Activated naive CD4-positive, alpha-beta T cell treated with anti-CD3 and anti-CD28 coated beads for 36 hours (primary cell): ENCODE data around the gene SHD. TPM values are rescaled to one million over a fixed set of nuclear protein-coding genes. Genes with fewer than 3 reads are reported as not detected.
"Not testable (repeated sequence)": the region's sequence is repeated elsewhere in the genome, so short reads cannot be mapped to it uniquely, and the experiment has no call there.

Experiments
- CTCF ChIA-PET: fragments of 350-600 bp; sonication (Branson Sonifier 250); formaldehyde crosslinking; loops from one replicate; lab custom pipeline; 2021; ENCODE audit warnings: antibody characterized with exemption; lab: Charles Lee
- DNase-seq: peaks from one replicate; pipeline ENCODE4 v3.0.0-alpha.2; 2020
- H3K27ac Mint-ChIP-seq: one replicate; pipeline ENCODE4 v1.8.0; 2021; ENCODE audit warnings: mild to moderate bottlenecking, mixed read lengths
- H3K27me3 Mint-ChIP-seq: one replicate; pipeline ENCODE4 v1.8.0; 2021; ENCODE audit warnings: low read depth, mixed read lengths
- H3K36me3 Mint-ChIP-seq: one replicate; pipeline ENCODE4 v1.8.0; 2021; ENCODE audit warnings: low read depth, mixed read lengths
- H3K4me1 Mint-ChIP-seq: one replicate; pipeline ENCODE4 v1.8.0; 2021; ENCODE audit warnings: low read depth, mixed read lengths
- H3K4me3 Mint-ChIP-seq: one replicate; pipeline ENCODE4 v1.8.0; 2021; ENCODE audit warnings: mild to moderate bottlenecking, moderate library complexity, mixed read lengths
- H3K9me3 Mint-ChIP-seq: one replicate; pipeline ENCODE4 v1.8.0; 2021; ENCODE audit warnings: mixed read lengths
- intact Hi-C: fragments of 100-400 bp; cut with micrococcal nuclease; formaldehyde crosslinking; loops from one replicate; pipeline ENCODE4 v1.15.1; 2023
- total RNA-seq, 2 experiments: library from RNA; stranded (reverse); gene quantifications; one replicate each; pipeline ENCODE4 v1.2.3, GENCODE V29; 2021

Gene SHD
- total RNA-seq, 2 experiments from 2014 or later = not detected

DNA sequence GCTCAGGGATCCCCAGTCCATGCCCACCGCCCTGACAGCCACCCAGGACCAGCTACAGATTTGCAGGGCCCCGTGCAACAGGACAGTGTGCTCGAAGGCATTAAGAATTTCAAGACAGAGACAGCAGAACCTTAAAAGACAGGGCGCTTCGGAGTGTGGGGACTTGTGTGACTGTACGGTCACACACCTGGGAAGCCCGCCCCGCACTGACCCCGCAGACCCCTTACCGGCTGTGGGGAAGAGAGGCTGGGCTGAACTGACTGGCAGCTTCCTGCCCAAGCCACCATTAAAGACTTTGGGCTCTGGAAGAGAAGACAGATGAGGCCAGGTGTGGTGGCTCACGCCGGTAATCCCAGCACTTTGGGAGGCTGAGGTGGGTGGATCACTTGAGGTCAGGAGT is 45.2 kb downstream of the SHD start:
- CTCF ChIA-PET = interaction anchor here (1.3 to 6.0 kb wide), 3 partner anchors 19 to 57 kb away, joined by 4 to 29 read pairs (median 15); partner anchors contain the start of gene MPND
- peaks cover 20% of the 10 kb centered on the region for H3K4me1 Mint-ChIP-seq
- intact Hi-C loops = no loop called here
- no peak overlapping the region for H3K27ac Mint-ChIP-seq
- no peak overlapping the region for H3K4me3 Mint-ChIP-seq
- H3K9me3 Mint-ChIP-seq = peaks cover 2% of the 10 kb centered on the region
- DNase-seq = no peak
- peaks cover 2% of the 10 kb centered on the region for H3K36me3 Mint-ChIP-seq
- no peaks in the 10 kb centered on the region for H3K27me3 Mint-ChIP-seq

DNA sequence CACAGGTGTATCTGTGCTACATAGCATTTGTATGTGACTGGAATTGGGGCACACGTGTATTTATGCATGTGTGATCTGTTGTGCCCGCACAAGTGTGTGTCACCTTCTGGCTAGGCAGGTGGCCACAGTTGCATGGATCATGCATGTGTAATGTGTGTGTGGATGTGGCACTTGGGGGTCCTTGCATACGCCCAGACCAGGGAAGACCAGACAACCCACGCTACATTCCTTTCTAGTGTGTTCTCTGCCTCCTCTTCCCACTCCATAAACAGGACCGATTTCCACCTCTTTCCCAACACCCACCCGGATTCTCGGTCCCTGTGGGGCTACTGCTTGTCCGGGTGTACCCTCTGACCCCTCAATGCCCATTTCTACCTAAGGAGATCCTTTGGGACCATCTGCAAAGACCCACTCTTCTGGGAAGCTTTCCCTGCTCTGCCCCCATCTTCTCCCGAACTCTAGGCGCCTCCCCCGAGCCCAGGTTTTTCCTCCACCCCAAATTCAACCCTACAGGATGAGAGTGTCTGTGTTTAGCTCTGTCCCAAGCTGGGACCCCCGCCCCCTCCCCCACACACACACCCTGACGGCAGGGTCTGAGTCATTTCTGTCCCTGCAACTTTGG is 47.3 kb downstream of the SHD start:
- intact Hi-C loops = no loop called here
- DNase-seq = no peak
- Mint-ChIP-seq H3K36me3 (peaks cover 4% of the 10 kb centered on the region), H3K4me3 (peak overlapping the region; percentile 5), H3K27me3 (no peaks in the 10 kb centered on the region), H3K9me3 (no peaks in the 10 kb centered on the region), H3K4me1 (peaks cover 27% of the 10 kb centered on the region), H3K27ac (no peak overlapping the region)
- CTCF ChIA-PET = no interaction called here

DNA sequence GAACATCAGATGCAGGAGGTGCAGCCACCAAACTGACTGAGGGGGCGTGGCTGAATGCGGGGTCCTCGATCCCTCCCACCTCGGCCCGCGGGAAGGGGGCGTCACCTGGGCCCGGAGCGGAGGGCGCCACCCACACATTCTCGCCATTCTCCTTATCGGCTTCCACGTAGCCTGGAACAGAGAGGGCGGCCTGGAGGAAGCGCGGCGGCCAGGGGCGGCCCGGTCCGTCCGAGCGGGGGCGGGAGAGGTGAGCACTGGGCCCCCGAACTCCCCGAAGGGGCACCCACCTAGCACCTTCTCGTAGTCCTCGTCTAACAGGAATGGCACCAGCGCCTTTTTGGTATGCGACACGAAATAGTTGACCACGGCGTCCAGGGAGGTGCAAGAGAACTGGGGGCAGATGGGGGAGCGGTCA is 47.8 kb downstream of the SHD start:
- Mint-ChIP-seq H3K36me3 (peaks cover 5% of the 10 kb centered on the region), H3K27ac (no peak overlapping the region), H3K4me1 (peaks cover 27% of the 10 kb centered on the region), H3K27me3 (no peaks in the 10 kb centered on the region), H3K4me3 (peak overlapping the region; percentile 87), H3K9me3 (no peaks in the 10 kb centered on the region)
- CTCF ChIA-PET = no interaction called here
- intact Hi-C loops = no loop called here
- DNase-seq = no peak

DNA sequence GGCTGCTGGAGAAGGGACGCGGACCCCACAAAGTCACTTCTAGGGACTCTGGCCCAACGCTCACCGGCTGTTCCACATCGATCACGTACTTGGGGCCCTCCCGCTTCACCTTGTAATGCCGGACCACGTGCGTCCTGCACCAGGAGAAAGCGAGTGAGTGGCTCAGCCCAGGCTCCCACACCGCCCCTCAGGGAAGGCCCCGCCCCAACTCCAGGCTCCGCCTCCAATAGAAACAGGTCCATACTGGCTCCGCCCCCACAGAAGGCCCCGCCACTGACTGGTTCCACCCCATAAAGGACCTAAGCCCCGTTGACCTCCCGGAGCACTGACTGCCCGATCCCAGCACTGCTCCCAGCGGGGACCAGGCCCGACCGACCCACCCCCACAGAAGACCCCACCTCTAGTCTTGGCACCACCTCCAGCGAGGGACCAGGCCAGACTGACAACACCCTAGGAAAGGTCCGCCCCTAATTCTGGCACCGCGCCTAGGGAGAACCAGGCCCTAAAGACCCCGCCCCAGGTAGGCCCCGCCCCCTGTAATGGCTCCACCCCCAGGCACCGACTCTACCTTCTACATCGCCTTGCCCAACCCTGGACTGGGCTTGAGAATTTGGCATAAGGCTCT is 48.3 kb downstream of the SHD start:
- CTCF ChIA-PET = interaction anchor here (1.0 kb wide), 1 partner anchor 60 kb away, joined by 5 read pairs; no protein-coding TSS in a partner anchor
- peaks cover 6% of the 10 kb centered on the region for H3K36me3 Mint-ChIP-seq
- peaks cover 27% of the 10 kb centered on the region for H3K4me1 Mint-ChIP-seq
- H3K4me3 Mint-ChIP-seq = peak overlapping the region; percentile 87
- H3K27me3 Mint-ChIP-seq = no peaks in the 10 kb centered on the region
- H3K27ac Mint-ChIP-seq = no peak overlapping the region
- intact Hi-C loops = no loop called here
- H3K9me3 Mint-ChIP-seq = no peaks in the 10 kb centered on the region
- DNase-seq = peak; percentile 89

DNA sequence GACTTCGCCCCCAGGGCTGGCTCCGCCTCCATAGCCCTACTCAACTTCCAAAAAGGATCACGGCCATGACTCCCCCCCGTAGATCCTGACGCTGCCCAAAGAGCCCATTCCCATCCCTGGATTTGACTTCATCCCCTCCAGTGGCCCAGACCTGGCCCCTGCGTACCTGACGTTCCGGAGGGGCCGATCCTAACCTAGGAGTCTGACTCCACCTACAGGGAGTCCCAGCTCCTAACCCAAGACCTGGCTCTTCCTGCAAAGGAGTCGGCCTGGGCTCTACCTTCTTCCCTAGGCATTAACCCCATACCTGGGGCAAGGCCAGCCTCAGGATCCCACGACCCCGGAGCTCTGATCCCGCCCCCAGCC is 48.8 kb downstream of the SHD start:
- no peaks in the 10 kb centered on the region for H3K9me3 Mint-ChIP-seq
- H3K27ac Mint-ChIP-seq = no peak overlapping the region
- CTCF ChIA-PET = interaction anchor here (0.8 to 1.0 kb wide), 3 partner anchors 9 to 61 kb away, joined by 3 to 5 read pairs (median 3); partner anchors contain the start of gene MPND
- H3K27me3 Mint-ChIP-seq = no peaks in the 10 kb centered on the region
- H3K36me3 Mint-ChIP-seq = peaks cover 6% of the 10 kb centered on the region
- peaks cover 27% of the 10 kb centered on the region for H3K4me1 Mint-ChIP-seq
- DNase-seq = no peak
- intact Hi-C loops = loop anchor here (1.0 to 2.0 kb wide), 4 partner anchors 14 to 81 kb away; partner anchors contain the start of genes CHAF1A, TMIGD2 and YJU2
- H3K4me3 Mint-ChIP-seq = peak overlapping the region; percentile 87

DNA sequence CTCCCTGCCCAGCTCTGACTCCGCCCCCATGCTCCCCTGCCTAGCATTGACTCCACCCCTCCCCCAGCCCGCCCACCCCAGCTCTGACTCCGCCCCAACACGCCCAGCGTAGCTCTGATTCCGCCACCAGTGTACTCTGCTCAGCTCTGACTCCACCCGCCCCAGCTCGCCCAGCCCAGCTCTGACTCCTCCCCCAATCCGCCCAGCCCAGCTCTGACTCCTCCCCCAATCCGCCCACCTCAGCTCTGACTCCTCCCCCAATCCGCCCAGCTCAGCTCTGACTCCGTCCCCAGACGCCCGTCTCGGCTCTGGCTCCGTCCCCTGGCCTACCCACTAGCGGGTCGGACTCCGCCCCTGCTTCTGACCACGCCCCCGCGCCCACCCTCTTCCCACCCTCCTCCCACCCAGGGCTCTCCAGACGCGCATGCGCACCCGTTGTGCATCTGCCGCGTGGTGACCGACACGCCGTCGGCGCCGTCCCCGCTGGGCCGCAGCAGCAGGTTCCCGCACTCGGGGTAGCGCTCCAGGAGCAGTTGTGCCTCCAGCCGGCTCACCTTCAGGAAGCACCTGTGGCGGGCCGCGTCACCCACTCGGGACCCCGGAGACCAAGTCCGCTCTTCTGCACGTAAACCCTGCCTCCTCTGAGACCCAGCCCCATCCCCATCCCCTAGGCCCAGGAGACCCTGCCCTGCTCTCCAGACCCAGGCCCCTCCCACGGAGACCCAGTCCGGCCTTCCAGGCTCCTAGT is 49.4 kb downstream of the SHD start:
- CTCF ChIA-PET = interaction anchor here (0.8 to 1.0 kb wide), 3 partner anchors 9 to 61 kb away, joined by 3 to 5 read pairs (median 3); partner anchors contain the start of gene MPND
- H3K27me3 Mint-ChIP-seq = no peaks in the 10 kb centered on the region
- H3K4me1 Mint-ChIP-seq = peaks cover 27% of the 10 kb centered on the region
- H3K4me3 Mint-ChIP-seq = peak overlapping the region; percentile 87
- peak; percentile 97 for DNase-seq
- intact Hi-C loops = loop anchor here (1.0 to 2.0 kb wide), 4 partner anchors 14 to 81 kb away; partner anchors contain the start of genes CHAF1A, TMIGD2 and YJU2
- H3K9me3 Mint-ChIP-seq = no peaks in the 10 kb centered on the region
- H3K27ac Mint-ChIP-seq = peak overlapping the region; percentile 84
- H3K36me3 Mint-ChIP-seq = peaks cover 6% of the 10 kb centered on the region

DNA sequence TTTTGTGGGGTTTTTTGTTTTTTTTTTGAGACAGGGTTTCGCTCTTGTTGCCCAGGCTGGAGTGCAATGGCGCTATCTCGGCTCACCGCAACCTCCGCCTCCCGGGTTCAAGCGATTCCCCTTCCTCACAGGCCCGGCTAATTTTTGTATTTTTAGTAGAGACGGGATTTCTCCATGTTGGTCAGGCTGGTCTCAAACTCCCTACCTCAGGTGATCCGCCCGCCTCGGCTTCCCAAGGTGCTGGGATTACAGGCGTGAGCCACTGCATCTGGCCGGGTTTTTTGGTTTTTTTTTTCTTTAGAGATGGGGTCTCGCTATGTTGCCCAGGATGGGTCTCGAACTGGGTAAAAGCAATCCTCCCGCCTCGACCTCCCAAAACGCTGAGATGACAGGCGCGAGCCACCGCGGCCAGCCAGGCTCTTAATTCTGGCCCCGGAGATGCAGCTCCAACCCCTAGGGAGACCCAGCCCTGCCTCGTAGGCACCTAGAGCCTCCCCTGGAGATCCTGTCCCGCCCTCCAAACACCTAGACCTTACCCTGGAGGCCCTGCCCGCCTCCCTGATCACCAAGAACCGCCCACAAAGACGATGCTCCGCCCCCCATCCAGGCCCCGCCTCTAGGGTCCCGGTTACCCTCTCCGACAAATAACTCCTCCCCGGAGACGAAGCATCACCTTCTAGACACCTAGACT is 50.1 kb downstream of the SHD start:
- DNase-seq = peak; percentile 52
- peak overlapping the region; percentile 84 for H3K27ac Mint-ChIP-seq
- not testable (repeated sequence) for H3K9me3 Mint-ChIP-seq, H3K36me3 Mint-ChIP-seq, H3K27me3 Mint-ChIP-seq
- peak overlapping the region; percentile 87 for H3K4me3 Mint-ChIP-seq
- H3K4me1 Mint-ChIP-seq = peaks cover 27% of the 10 kb centered on the region
- CTCF ChIA-PET = interaction anchor here (0.9 kb wide), 1 partner anchor 10 kb away, joined by 3 read pairs; no protein-coding TSS in a partner anchor
- intact Hi-C loops = loop anchor here (1.0 to 2.0 kb wide), 4 partner anchors 13 to 82 kb away; partner anchors contain the start of genes CHAF1A, TMIGD2 and YJU2

DNA sequence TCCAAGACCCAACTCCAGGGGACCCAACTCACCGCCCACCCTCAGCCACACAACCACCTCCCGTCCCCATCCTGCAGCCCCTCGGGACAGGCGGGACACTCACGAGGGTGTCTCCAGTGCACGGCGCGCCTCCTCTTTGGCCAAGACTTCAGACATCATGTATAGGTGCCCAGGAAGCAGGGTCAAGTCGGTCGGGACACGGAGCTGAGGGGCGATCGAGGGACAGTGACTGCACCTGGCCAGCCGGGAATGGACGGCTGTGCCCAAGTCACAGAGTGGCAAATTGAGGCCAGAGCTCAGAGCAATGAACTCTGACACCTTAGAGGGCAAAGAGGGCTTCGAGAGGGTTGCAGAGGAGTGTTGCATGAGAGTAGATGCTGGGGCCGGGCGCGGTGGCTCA is 50.8 kb downstream of the SHD start:
- H3K4me1 Mint-ChIP-seq = peaks cover 27% of the 10 kb centered on the region
- no peaks in the 10 kb centered on the region for H3K27me3 Mint-ChIP-seq
- peaks cover 16% of the 10 kb centered on the region for H3K36me3 Mint-ChIP-seq
- no peak for DNase-seq
- intact Hi-C loops = loop anchor here (2.0 kb wide), 1 partner anchor 27 kb away; the partner anchor contains the start of gene TMIGD2
- no peaks in the 10 kb centered on the region for H3K9me3 Mint-ChIP-seq
- no peak overlapping the region for H3K27ac Mint-ChIP-seq
- CTCF ChIA-PET = no interaction called here
- H3K4me3 Mint-ChIP-seq = peak overlapping the region; percentile 87

DNA sequence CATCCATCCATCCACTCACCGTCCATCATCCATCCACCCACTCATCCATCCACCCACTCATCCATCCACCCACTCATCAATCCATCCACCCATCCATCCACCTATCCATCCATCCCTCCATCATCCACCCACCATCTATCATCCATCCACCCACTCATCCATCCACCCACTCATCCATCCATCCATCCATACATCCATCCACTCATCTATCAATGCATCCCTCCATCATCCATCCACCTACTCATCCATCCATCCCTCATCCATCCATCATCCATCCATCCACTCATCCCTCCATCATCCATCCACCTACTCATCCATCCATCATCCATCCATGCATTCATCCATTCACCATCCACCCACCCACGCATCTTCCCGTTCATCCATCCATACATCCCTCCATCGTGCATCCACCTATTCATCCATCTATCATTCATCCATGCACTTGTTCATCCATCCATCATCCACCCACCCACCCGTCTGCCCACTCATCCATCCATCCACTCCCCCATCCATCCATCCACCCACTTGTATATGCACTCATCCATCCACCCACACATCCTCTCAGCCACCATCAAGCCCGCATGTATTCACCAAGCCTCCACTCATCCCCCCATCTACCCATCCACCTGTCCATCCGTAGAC is 56.0 kb downstream of the SHD start:
- intact Hi-C loops = no loop called here
- Mint-ChIP-seq H3K9me3 (no peaks in the 10 kb centered on the region), H3K27me3 (no peaks in the 10 kb centered on the region), H3K4me3 (no peak overlapping the region), H3K27ac (no peak overlapping the region), H3K4me1 (peaks cover 16% of the 10 kb centered on the region), H3K36me3 (peaks cover 21% of the 10 kb centered on the region)
- no peak for DNase-seq
- CTCF ChIA-PET = no interaction called here

DNA sequence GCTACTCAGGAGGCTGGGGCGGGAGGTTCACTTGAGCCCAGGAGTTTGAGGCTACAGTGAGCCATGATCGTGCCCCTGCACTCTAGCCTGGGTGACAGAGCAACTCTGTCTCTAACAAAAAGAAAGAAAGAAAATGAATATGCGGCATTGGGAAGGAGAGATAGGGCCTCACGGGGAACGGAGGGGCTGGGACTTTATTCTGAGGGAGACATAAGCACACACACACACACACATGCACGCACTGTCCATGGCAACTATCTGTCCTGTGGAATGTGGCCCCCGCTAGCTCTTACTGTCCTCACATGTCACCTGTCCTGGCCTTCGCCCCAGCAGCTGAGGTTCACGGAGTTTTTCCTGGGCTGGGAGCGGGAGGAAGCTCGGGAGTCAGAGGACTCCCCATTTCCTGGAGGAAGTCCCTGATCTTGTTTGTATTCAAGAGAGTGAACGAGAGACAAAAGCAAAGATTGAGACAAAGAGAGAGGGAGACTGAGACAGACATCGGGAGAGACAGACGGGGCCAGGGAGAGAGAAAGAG is 58.9 kb downstream of the SHD start:
- Mint-ChIP-seq H3K4me3 (peak overlapping the region; percentile 81), H3K9me3 (no peaks in the 10 kb centered on the region), H3K4me1 (peaks cover 18% of the 10 kb centered on the region), H3K27me3 (no peaks in the 10 kb centered on the region), H3K27ac (peak overlapping the region; percentile 87), H3K36me3 (peaks cover 17% of the 10 kb centered on the region)
- CTCF ChIA-PET = interaction anchor here (0.6 to 2.9 kb wide), 5 partner anchors 10 to 71 kb away, joined by 3 to 14 read pairs (median 7); partner anchors contain the start of gene SH3GL1
- intact Hi-C loops = loop anchor here (1.0 kb wide), 1 partner anchor 71 kb away; no protein-coding TSS in a partner anchor
- no peak for DNase-seq
